MG63 (cell line): ENCODE measurements around the gene KLHL2. TPM values are rescaled to one million over a fixed set of nuclear protein-coding genes. Genes with fewer than 3 reads are reported as not detected.
"Not testable (repeated sequence)": the region's sequence is repeated elsewhere in the genome, so short reads cannot be mapped to it uniquely, and the experiment has no call there.

Source experiments
- DNase-seq: peaks from one replicate; pipeline ENCODE4 v3.0.0-alpha.2; 2020
- H3K27me3 ChIP-seq: fragments of 250-450 bp; sonication (Bioruptor Pico); 2 replicates; pipeline ENCODE4 v1.5.1; 2020; ENCODE audit warnings: mild to moderate bottlenecking, moderate library complexity
- H3K36me3 ChIP-seq: fragments of 250-450 bp; sonication (Bioruptor Pico); 2 replicates; pipeline ENCODE4 v1.5.1; 2020; ENCODE audit warnings: mild to moderate bottlenecking, moderate library complexity
- H3K4me3 ChIP-seq: fragments of 250-450 bp; sonication (Bioruptor Pico); 2 replicates; pipeline ENCODE4 v1.5.1; 2020; ENCODE audit warnings: mild to moderate bottlenecking, moderate library complexity
- H3K9me3 ChIP-seq: fragments of 250-450 bp; sonication (Bioruptor Pico); 2 replicates; pipeline ENCODE4 v1.5.1; 2020; ENCODE audit warnings: mild to moderate bottlenecking, moderate library complexity
- total RNA-seq: library from RNA; depleted of rRNA; stranded (reverse); fragments of >200 nt; shearing (Covaris generic); gene quantifications from 2 replicates; pipeline ENCODE4 v1.2.3, GENCODE V29; 2014; ENCODE audit warnings: low replicate concordance

KLHL2 gene
- total RNA-seq, 1 experiment from 2014 or later, result 4.8 TPM

- Histone ChIP-seq H3K36me3 (no peaks in the 10 kb centered on the region), H3K27me3 (no peaks in the 10 kb centered on the region), H3K9me3 (no peaks in the 10 kb centered on the region), H3K4me3 (no peak overlapping the region)
- no peak for DNase-seq
Observed at GRCh38 chr4:165192500-165192898, 14.9 kb upstream of the KLHL2 start.

GRCh38 chr4:165192956-165193355 lies 14.4 kb upstream of the KLHL2 start:
- no peak for DNase-seq
- H3K36me3 ChIP-seq, result no peaks in the 10 kb centered on the region
- H3K4me3 ChIP-seq, result no peak overlapping the region
- H3K9me3 ChIP-seq, result no peaks in the 10 kb centered on the region
- H3K27me3 ChIP-seq, result no peaks in the 10 kb centered on the region

- DNase-seq, result no peak
- no peaks in the 10 kb centered on the region for H3K27me3 ChIP-seq
Observed at GRCh38 chr4:165194368-165194767, 13.0 kb upstream of the KLHL2 start.

GRCh38 chr4:165198329-165198728 lies 9.0 kb upstream of the KLHL2 start:
- Histone ChIP-seq H3K36me3 (no peaks in the 10 kb centered on the region), H3K9me3 (no peaks in the 10 kb centered on the region), H3K4me3 (no peak overlapping the region), H3K27me3 (no peaks in the 10 kb centered on the region)
- DNase-seq, result no peak

More at GRCh38 chr4:165194368-165194767, 13.0 kb upstream of the KLHL2 start:
- no peaks in the 10 kb centered on the region for H3K9me3 ChIP-seq
- no peaks in the 10 kb centered on the region for H3K36me3 ChIP-seq
- H3K4me3 ChIP-seq, result no peak overlapping the region

- H3K4me3 ChIP-seq, result no peak overlapping the region
- H3K36me3 ChIP-seq, result no peaks in the 10 kb centered on the region
- H3K27me3 ChIP-seq, result no peaks in the 10 kb centered on the region
- DNase-seq, result no peak
- H3K9me3 ChIP-seq, result no peaks in the 10 kb centered on the region
Observed at GRCh38 chr4:165199286-165199685, 8.1 kb upstream of the KLHL2 start.

GRCh38 chr4:165199722-165200121 lies 7.6 kb upstream of the KLHL2 start:
- DNase-seq, result peak; percentile 41
- no peaks in the 10 kb centered on the region for H3K9me3 ChIP-seq
- no peaks in the 10 kb centered on the region for H3K27me3 ChIP-seq
- H3K4me3 ChIP-seq, result no peak overlapping the region
- no peaks in the 10 kb centered on the region for H3K36me3 ChIP-seq

GRCh38 chr4:165201806-165202205 lies 5.6 kb upstream of the KLHL2 start:
- Histone ChIP-seq H3K36me3 (no peaks in the 10 kb centered on the region), H3K27me3 (no peaks in the 10 kb centered on the region), H3K9me3 (no peaks in the 10 kb centered on the region), H3K4me3 (no peak overlapping the region)
- no peak for DNase-seq

- DNase-seq, result no peak
- H3K36me3 ChIP-seq, result no peaks in the 10 kb centered on the region
- no peak overlapping the region for H3K4me3 ChIP-seq
- H3K9me3 ChIP-seq, result no peaks in the 10 kb centered on the region
- no peaks in the 10 kb centered on the region for H3K27me3 ChIP-seq
Observed at GRCh38 chr4:165203541-165204461, 3.6 kb upstream of the KLHL2 start.

- no peaks in the 10 kb centered on the region for H3K36me3 ChIP-seq
- H3K4me3 ChIP-seq, result no peak overlapping the region
- H3K9me3 ChIP-seq, result no peaks in the 10 kb centered on the region
- DNase-seq, result peak; percentile 33
- H3K27me3 ChIP-seq, result no peaks in the 10 kb centered on the region
Observed at GRCh38 chr4:165204462-165204830, 2.9 kb upstream of the KLHL2 start.

GRCh38 chr4:165207016-165207430 lies 338 bp upstream of the KLHL2 start:
- H3K9me3 ChIP-seq, result no peaks in the 10 kb centered on the region
- no peaks in the 10 kb centered on the region for H3K27me3 ChIP-seq
- peak overlapping the region; percentile 55 for H3K4me3 ChIP-seq
- no peak for DNase-seq
- no peaks in the 10 kb centered on the region for H3K36me3 ChIP-seq

- no peaks in the 10 kb centered on the region for H3K36me3 ChIP-seq
- no peaks in the 10 kb centered on the region for H3K27me3 ChIP-seq
- peak overlapping the region; percentile 55 for H3K4me3 ChIP-seq
- H3K9me3 ChIP-seq, result no peaks in the 10 kb centered on the region
- no peak for DNase-seq
Observed at GRCh38 chr4:165208221-165208652, 876 bp downstream of the KLHL2 start.

GRCh38 chr4:165208741-165209388 lies 1.5 kb downstream of the KLHL2 start:
- Histone ChIP-seq H3K27me3 (no peaks in the 10 kb centered on the region), H3K9me3 (no peaks in the 10 kb centered on the region), H3K4me3 (peak overlapping the region; percentile 55), H3K36me3 (no peaks in the 10 kb centered on the region)
- no peak for DNase-seq

- Histone ChIP-seq H3K9me3 (no peaks in the 10 kb centered on the region), H3K27me3 (no peaks in the 10 kb centered on the region), H3K4me3 (no peak overlapping the region), H3K36me3 (no peaks in the 10 kb centered on the region)
- no peak for DNase-seq
Observed at GRCh38 chr4:165209796-165210195, 2.4 kb downstream of the KLHL2 start.

- no peaks in the 10 kb centered on the region for H3K36me3 ChIP-seq
- H3K4me3 ChIP-seq, result no peak overlapping the region
- DNase-seq, result no peak
- no peaks in the 10 kb centered on the region for H3K9me3 ChIP-seq
- no peaks in the 10 kb centered on the region for H3K27me3 ChIP-seq
Observed at GRCh38 chr4:165210566-165210965, 3.2 kb downstream of the KLHL2 start.

- H3K4me3 ChIP-seq, DNase-seq, H3K27me3 ChIP-seq, H3K36me3 ChIP-seq, H3K9me3 ChIP-seq: not testable (repeated sequence)
Observed at GRCh38 chr4:165212647-165213046, 5.3 kb downstream of the KLHL2 start.

- not testable (repeated sequence) for H3K36me3 ChIP-seq, H3K27me3 ChIP-seq, H3K9me3 ChIP-seq, DNase-seq, H3K4me3 ChIP-seq
Observed at GRCh38 chr4:165213404-165213803, 6.0 kb downstream of the KLHL2 start.

GRCh38 chr4:165213991-165214709 lies 6.8 kb downstream of the KLHL2 start:
- not testable (repeated sequence) for H3K4me3 ChIP-seq, H3K36me3 ChIP-seq, H3K9me3 ChIP-seq, H3K27me3 ChIP-seq, DNase-seq
